Measurements from ENCODE around the gene ATXN7. TPM values are rescaled to one million over a fixed set of nuclear protein-coding genes. Genes with fewer than 3 reads are reported as not detected.

The ATXN7 gene
- total and polyA plus RNA-seq, 2 of the 13 experiments (the other 11 are each of a cell fraction or from before 2014, with no cell fraction given), result 13.8 to 20.0 TPM

DNA sequence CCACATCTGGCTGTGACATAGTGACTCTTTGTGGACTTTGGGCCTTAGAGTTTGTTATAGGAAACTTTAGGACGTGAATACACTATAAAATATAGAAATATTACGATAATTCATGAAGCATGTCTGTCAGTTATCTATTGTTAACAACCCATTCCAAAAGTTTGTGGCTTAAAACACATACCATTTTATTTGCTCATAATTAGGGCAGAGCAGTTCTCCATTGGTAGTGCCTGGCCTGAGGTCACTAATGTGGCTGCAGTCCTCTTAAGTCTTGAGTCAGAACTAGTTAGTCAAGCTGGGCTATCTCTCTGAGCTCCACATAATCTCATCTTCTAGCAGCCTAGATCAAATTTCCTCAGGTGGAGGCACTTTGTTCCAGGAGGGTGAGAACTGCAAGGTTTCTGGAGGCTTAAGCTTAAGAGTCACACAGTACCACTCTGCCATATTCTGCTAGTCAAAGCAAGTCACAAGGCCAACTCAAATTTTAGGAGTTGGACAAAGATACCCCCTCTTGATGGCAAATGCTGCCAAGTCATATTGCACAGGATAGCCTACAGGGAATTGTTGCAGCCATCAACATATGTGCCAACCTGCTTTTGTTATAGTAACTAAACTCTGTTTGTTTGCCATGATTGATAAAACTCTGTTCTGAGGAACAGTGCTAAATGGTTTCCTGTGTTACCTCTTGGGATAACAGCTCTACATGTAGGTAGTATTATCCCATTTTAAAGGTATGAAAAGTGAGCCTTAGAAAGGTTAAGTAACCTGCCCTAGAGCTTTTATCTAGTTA is 8.7 kb downstream of the ATXN7 start:
- ChIA-PET CTCF (ENCODE audit: low intra/inter-chr PET ratio, low total read pairs) (no interaction called here), POLR2A (no interaction called here)
- Histone ChIP-seq H3K79me2 (ENCODE audit: insufficient read depth, low read length) (peaks cover 40% of the 10 kb centered on the region), H3K9ac (ENCODE audit: insufficient read depth, low read depth, low read length) (no peak overlapping the region), H4K20me1 (ENCODE audit: insufficient read depth, low read length) (peaks cover 2% of the 10 kb centered on the region; the same call in 1 of the 2 replicates), H3K27me3 (ENCODE audit: control insufficient read depth in 1 of 2, insufficient read depth in 2 of 2, low read length in 2 of 2) (no peaks in the 10 kb centered on the region), H3K27ac (ENCODE audit: extremely low read length, insufficient read depth, low read length) (no peak overlapping the region), H2AFZ (ENCODE audit: low read length) (no peak overlapping the region), H3K4me1 (ENCODE audit: insufficient read depth, low read length) (peaks cover 28% of the 10 kb centered on the region), H3K9me3 (ENCODE audit: low read length) (no peaks in the 10 kb centered on the region), H3K36me3 (replicated peaks in 1 of 2; ENCODE audit: control insufficient read depth in 1 of 2, insufficient read depth in 2 of 2, low read length in 2 of 2) (no peaks in the 10 kb centered on the region), H3K4me2 (ENCODE audit: low read depth, low read length) (no peak overlapping the region), H3K4me3 (replicated peaks in 1 of 3; ENCODE audit: insufficient read depth in 1 of 3, low read depth in 2 of 3, low read length in 3 of 3) (no peak overlapping the region)
- TF ChIP-seq CEBPB (IDR thresholded peaks at IDR 0.05; ENCODE audit: borderline replicate concordance, low read depth, low read length) (no peak), ZNF468 (CRISPR knock-in tag; IDR thresholded peaks at IDR 0.05) (no peak), ZNF720 (CRISPR knock-in tag; IDR thresholded peaks at IDR 0.05) (no peak), RARA (CRISPR knock-in tag; IDR thresholded peaks at IDR 0.05) (no peak), HOXD1 (CRISPR knock-in tag; IDR thresholded peaks at IDR 0.05) (no peak), ZNF773 (CRISPR knock-in tag; IDR thresholded peaks at IDR 0.05; ENCODE audit: borderline replicate concordance) (no peak), ZFAT (CRISPR knock-in tag; conservative IDR thresholded peaks at IDR 0.05) (no peak), ZNF343 (CRISPR knock-in tag; IDR thresholded peaks at IDR 0.05) (no peak), ZNF34 (CRISPR knock-in tag; IDR thresholded peaks at IDR 0.05; ENCODE audit: borderline replicate concordance) (no peak)
- TF ChIP-seq, protein P1, sequence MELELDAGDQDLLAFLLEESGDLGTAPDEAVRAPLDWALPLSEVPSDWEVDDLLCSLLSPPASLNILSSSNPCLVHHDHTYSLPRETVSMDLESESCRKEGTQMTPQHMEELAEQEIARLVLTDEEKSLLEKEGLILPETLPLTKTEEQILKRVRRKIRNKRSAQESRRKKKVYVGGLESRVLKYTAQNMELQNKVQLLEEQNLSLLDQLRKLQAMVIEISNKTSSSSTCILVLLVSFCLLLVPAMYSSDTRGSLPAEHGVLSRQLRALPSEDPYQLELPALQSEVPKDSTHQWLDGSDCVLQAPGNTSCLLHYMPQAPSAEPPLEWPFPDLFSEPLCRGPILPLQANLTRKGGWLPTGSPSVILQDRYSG (CRISPR knock-in tag; IDR thresholded peaks at IDR 0.05), result no peak
- TF ChIP-seq, protein P2, sequence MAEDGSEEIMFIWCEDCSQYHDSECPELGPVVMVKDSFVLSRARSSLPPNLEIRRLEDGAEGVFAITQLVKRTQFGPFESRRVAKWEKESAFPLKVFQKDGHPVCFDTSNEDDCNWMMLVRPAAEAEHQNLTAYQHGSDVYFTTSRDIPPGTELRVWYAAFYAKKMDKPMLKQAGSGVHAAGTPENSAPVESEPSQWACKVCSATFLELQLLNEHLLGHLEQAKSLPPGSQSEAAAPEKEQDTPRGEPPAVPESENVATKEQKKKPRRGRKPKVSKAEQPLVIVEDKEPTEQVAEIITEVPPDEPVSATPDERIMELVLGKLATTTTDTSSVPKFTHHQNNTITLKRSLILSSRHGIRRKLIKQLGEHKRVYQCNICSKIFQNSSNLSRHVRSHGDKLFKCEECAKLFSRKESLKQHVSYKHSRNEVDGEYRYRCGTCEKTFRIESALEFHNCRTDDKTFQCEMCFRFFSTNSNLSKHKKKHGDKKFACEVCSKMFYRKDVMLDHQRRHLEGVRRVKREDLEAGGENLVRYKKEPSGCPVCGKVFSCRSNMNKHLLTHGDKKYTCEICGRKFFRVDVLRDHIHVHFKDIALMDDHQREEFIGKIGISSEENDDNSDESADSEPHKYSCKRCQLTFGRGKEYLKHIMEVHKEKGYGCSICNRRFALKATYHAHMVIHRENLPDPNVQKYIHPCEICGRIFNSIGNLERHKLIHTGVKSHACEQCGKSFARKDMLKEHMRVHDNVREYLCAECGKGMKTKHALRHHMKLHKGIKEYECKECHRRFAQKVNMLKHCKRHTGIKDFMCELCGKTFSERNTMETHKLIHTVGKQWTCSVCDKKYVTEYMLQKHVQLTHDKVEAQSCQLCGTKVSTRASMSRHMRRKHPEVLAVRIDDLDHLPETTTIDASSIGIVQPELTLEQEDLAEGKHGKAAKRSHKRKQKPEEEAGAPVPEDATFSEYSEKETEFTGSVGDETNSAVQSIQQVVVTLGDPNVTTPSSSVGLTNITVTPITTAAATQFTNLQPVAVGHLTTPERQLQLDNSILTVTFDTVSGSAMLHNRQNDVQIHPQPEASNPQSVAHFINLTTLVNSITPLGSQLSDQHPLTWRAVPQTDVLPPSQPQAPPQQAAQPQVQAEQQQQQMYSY (CRISPR knock-in tag; IDR thresholded peaks at IDR 0.05), result no peak
- 93% methylated on average over 2 of the region's 2 CpGs for WGBS (ENCODE audit: low lambda C conversion rate)
- ATAC-seq, result no peak
- intact Hi-C loops (cut with micrococcal nuclease; ENCODE audit: unreplicated experiment) (no loop called here), in situ Hi-C loops (cut with HindIII; ENCODE audit: extremely low pct_ligation_motif_present, low pct_unique_long_range_greater_than_20kb) (no loop called here)
- no peak for FAIRE-seq
- BruUV-seq (replicated peaks), result no TSS peak
- DNase-seq (ENCODE audit: low spot score), result no peak

Data from HepG2 (cell line).